Measurements from ENCODE around the gene AIFM1.
A peak's percentile ranks its signal among the peaks of the same experiment; 100 is the strongest.

The AIFM1 gene

GRCh38 chrX:130090364-130090763 is 75.3 kb downstream of the AIFM1 start:
- no peak for DNase-seq

DNA sequence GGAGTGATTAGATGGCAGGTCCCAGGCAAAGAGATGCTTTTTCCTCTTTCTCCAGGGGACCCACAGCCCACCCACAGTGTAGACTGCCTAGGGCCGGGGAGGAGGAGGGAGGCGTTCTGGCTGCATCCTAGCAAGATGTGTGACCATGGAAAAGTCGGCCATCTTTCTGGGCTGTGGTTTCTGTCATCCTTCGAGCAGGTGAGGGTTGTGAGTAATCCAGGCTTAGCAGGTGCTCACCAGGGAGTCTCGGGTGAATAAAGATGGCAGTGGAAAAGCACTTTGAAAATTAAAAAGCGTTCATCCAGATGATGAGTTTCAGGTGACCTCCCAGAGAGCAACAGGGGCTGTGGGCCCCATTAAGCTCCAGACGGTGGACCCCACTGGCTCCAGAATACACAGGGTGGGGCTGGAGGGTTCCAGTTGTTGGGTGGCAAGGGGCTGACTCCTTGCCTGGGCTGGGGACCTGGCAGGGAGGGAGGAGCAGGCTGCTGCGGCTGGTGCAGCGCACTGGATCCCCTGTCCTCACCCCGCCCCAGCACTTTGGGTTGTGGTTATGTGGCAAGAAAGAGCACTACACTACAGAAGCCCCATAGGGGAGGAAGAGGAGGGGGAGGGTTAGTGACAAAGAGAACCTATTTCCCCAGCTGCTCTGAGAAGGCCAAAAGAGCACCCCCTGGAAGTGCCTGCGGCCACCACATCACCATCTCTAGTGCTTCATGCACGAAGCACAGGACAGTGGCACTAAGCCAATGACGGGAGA is 79.0 kb downstream of the AIFM1 start:
- peak; percentile 80 for DNase-seq

GRCh38 chrX:130085551-130086446 is 79.8 kb downstream of the AIFM1 start:
- no peak for DNase-seq

DNA sequence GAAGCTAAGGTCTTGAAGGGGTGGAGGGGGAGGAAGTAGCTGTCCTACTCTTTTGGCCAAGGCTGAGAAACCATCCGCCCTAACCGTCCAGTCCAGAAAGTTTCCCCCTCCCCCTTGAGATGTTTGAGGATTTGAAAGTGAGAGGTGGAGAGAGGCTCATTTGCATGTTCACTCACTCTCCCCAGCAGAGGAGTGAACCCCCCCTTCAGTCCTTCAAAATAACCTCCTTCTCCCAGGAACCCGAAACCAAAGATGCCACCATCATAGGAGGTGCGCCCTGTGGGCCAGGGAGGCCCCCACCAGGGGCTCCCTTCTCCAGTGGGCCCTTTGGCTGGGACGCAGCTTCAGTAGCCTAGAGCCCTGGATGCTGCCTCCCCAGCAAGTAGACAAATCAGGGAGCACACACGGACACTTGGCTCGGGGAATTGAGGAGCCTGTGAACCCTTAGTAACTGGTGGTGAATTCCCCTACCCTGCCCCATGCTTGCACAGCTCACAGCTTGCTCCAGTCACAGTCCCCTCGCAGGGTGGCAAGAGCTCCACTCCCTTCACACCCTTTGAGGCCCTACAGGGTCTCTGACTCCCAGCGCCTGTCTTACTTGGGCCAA is 80.9 kb downstream of the AIFM1 start:
- DNase-seq = peak; percentile 67

DNA sequence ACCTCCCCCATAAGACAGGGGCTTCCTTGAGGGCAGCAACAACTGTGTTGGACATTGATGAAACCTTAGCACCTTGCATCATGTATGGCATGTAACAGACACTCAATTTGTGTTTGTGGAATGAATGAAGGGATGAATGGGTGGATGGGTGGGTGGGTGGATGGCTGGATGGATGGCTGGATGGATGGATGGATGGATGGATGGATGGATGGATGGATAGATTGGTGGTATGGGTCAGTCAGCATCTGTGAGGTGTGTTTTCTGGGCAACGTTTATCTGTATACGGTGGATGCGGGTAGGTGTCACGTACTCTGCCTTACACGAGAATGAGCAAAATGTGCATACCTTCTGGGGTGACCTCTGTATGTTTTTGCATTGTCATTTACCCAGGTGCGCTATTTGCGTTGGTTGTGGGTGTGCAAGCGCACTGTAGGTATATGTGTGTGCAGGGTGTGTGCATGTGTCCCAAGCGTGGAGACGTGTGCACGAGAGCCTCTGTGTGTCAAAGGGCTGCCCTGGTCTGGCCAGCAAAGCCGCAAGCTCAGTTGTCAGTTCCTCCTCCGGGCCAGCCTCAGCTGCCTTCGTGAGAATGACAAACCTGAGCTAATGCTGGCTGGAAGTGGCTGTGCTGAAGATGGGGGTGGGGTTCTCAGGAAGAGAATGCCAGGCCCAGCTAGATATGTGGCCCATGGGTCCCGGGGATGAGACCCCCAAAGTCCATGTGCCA is 81.8 kb downstream of the AIFM1 start:
- DNase-seq = no peak

DNA sequence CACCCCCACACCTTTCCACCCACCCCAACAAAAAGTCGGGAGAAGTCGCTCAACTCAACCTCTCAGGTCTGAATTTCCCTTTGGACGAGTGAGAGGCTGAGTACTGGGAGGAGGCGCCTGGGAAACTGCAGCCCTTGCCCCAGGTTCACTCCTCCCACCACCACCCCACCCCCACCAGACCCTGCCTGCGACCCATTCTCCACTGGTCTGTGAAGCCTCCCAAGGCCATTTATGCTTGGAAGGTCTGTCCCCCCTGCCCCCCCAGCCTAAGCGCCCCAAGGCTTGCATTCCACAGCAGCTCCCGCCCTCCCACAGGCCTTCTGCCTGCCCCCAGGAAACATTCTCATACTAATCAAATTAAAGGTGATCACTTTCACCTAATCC is 82.5 kb downstream of the AIFM1 start:
- no peak for DNase-seq

DNA sequence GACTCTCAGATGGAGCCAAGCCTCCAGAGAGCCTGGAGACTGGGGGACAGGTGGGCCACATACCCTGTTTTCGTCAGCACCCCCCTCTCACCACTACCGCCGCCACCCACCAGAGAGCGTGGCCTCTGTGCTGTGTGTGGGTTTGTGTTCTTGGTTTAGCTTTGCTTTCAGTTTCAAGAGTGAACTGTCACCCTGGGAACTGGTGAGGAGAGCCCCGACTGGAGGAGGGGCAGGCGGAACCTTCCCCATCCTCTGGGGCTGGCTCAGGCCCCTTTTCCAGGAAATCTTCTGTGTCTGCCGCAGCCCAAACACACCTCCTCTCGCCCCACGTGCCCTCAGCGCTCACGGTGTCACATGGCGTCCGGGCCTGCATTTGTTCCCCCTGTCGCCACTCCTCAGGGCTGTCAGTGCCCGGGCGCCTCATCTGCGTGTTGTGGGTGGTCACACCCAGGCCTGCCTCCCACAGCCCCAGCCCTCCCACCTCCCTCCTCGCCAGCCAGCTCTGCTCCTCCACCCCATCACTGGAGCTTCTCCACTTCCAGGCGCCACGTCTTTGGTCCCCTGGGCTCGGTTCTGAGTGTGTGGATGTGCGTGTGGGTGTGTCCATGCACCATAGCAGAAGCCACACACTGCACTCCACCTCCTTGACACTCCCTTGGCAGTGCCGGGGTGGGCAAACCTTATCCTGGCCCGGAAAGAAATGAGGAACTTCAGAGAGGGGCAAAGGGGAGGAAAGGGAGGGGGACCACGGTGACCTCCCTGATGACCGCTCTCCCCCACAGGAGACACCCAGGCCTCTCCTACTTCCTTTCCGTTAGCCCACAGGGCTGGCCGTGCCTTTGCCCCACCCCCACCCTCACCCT is 83.2 kb downstream of the AIFM1 start:
- DNase-seq = peak; percentile 84

DNA sequence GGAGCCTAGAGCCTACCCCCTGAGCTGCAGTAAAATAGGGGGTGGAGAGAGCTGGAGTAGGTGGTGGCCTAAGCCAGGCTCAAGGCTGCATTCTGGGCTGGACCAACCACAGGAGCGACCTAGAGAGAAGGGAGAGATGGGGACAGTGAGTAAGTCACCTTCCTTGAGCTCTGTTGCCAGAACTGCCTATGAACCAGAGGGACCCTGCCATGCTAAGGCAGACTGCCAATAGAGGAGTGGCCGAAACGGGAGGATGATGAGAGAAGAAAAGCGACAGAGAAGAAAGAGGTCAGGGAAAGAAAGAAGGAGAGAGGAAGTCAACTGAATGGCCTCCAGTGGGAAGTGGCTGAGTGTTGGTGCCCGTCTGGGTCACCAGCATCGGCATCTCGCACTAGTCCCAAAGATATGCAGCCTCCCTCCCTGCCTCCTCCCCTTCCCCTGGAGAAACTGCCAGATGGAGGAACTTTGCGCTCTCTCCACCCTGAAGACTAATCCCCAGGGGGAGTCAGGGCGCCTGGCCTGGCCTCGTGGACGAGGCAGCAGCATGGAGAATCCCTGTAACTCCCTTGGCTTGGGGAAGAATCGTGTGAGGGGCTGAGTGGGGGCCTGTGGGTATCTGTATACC is 84.1 kb downstream of the AIFM1 start:
- no peak for DNase-seq

GRCh38 chrX:130080791-130081367 is 84.8 kb downstream of the AIFM1 start:
- DNase-seq = no peak

GRCh38 chrX:130079824-130080406 is 85.7 kb downstream of the AIFM1 start:
- DNase-seq = peak; percentile 80
